ENCODE measurements around the gene TGIF2LX.
"Not testable (repeated sequence)": the region's sequence is repeated elsewhere in the genome, so short reads cannot be mapped to it uniquely, and the experiment has no call there.

Gene TGIF2LX

DNA sequence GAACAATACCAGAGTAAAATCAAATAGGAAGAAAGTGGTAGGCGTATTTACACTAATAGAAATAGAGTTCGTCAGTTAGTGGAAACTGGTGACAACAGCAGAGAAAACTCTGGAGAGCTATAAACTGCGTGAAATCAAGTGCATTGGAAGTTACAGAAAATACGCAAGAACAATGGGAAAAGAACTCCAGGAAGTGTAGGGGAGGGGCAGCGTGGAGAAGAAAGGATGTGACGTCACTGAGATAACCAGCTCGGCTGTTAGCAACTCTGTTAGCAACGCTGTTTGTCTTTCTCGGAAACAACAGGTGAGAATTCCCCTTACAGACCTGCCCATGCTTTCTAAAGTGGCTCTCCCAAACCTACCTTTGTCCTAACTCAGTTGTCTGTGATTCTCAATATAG lies at the start of gene TGIF2LX:
Gene TGIF2LX (plus strand): TSS at position 244 of the 400 bp plus-strand sequence. CDS start 178 bp downstream, outside the sequence.
- not testable (repeated sequence) for H3K27me3 Mint-ChIP-seq; H3K9me3 Mint-ChIP-seq; H3K4me1 Mint-ChIP-seq (ENCODE audit: low read depth); H3K4me3 Mint-ChIP-seq; H3K36me3 Mint-ChIP-seq (ENCODE audit: low read depth); H3K27ac Mint-ChIP-seq

DNA sequence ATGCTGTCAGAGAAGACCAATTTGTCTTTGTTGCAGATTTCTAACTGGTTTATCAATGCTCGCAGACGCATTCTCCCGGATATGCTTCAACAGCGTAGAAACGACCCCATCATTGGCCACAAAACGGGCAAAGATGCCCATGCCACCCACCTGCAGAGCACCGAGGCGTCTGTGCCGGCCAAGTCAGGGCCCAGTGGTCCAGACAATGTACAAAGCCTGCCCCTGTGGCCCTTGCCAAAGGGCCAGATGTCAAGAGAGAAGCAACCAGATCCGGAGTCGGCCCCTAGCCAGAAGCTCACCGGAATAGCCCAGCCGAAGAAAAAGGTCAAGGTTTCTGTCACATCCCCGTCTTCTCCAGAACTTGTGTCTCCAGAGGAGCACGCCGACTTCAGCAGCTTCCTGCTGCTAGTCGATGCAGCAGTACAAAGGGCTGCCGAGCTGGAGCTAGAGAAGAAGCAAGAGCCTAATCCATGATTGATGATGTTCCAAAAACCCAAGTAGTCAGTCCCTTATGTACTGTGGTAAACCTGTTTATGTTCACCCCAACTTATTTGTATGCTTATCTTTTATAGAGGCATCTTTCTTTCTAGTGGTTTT lies 728 bp downstream of the TGIF2LX start:
- not testable (repeated sequence) for H3K4me1 Mint-ChIP-seq (ENCODE audit: low read depth); H3K27me3 Mint-ChIP-seq; H3K27ac Mint-ChIP-seq; H3K9me3 Mint-ChIP-seq; H3K36me3 Mint-ChIP-seq (ENCODE audit: low read depth); H3K4me3 Mint-ChIP-seq

DNA sequence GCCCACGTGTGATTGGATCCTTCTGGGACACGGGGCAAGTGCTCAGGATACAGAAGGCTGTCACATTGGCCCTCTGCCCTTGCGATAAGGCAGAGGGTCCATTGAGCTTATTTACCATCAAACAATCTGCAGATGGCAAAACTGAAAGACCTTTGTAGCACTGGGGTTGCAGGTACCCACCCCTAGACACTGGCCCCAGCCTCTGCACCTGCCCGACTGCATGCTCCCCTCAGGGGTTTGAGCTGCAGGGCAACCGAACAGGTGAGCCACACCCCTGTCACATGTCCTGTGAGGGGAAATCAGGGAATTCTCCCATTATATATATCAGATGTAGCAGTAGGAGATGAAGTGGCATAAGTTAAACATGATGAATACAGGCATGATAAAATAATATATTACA lies 21.4 kb downstream of the TGIF2LX start:
- not testable (repeated sequence) for H3K36me3 Mint-ChIP-seq (ENCODE audit: low read depth); H3K4me1 Mint-ChIP-seq (ENCODE audit: low read depth); H3K4me3 Mint-ChIP-seq; H3K9me3 Mint-ChIP-seq; H3K27me3 Mint-ChIP-seq; H3K27ac Mint-ChIP-seq

DNA sequence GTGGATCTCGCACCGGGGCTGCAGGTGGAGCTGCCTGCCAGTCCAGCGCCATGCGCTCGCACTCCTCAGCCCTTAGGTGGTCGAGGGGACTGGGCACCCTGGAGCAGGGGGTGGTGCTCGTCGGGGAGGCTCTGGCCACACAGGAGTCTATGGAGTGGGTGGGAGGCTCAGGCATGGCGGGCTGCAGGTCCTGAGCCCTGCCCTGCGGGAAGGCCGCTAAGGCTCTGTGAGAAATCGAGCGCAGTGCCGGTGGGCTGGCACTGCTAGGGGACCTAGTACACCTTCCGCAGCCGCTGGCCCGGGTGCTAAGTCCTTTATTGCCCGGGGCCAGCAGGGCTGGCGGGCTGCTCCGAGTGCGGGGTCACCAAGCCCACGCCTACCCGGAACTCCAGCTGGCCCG lies 43.9 kb downstream of the TGIF2LX start:
- H3K27ac Mint-ChIP-seq; H3K4me3 Mint-ChIP-seq; H3K27me3 Mint-ChIP-seq; H3K4me1 Mint-ChIP-seq (ENCODE audit: low read depth); H3K36me3 Mint-ChIP-seq (ENCODE audit: low read depth); H3K9me3 Mint-ChIP-seq: not testable (repeated sequence)

Measured in stimulated activated naive CD8-positive, alpha-beta T cell treated with anti-CD3 and anti-CD28 coated beads, Interleukin-15, Interleukin-2, amounts not matched to agents 100 ng/mL and 50 ng/mL, for 24 hours (primary cell).